Heart right ventricle (tissue), 16 donors: ENCODE results near the gene URB2. TPM values are rescaled to one million over a fixed set of nuclear protein-coding genes. Genes with fewer than 3 reads are reported as not detected.

Experiments used
- ATAC-seq, 8 donors: fragments of 200-7000 bp; cut with Tn5 transposase; one replicate each; pipeline ENCODE4 v1.9.1; 2020; ENCODE audit warnings: mild to moderate bottlenecking in 8 of 8, moderate library complexity in 8 of 8, moderate number of reproducible peaks in 1 of 8
- DNase-seq, 2 donors: peaks; one replicate each; pipeline ENCODE4 v3.0.0-alpha.2; 2020
- H3K27ac ChIP-seq, 10 donors: fragments of 200-600 bp; sonication (generic) in 2 of 10; one replicate each; pipeline versions ENCODE4 v1.5.0 to v1.8.0; 2020 to 2022; ENCODE audit warnings: mild to moderate bottlenecking in 3 of 10
- H3K27me3 ChIP-seq, 7 donors: fragments of 200-600 bp; one replicate each; pipeline ENCODE4 v1.8.0; 2021 to 2022; ENCODE audit warnings: mild to moderate bottlenecking in 2 of 7
- H3K36me3 ChIP-seq, 9 donors: fragments of 200-600 bp; sonication (generic) in 1 of 9; one replicate each; pipeline versions ENCODE4 v1.5.0 to v1.8.0; 2020 to 2022; ENCODE audit warnings: mild to moderate bottlenecking in 2 of 9
- H3K4me1 ChIP-seq, 9 donors: fragments of 200-600 bp; sonication (generic) in 1 of 9; one replicate each; pipeline versions ENCODE4 v1.5.0 to v1.8.0; 2020 to 2022; ENCODE audit warnings: mild to moderate bottlenecking in 4 of 9
- H3K4me3 ChIP-seq, 10 donors: fragments of 200-600 bp; sonication (generic) in 2 of 10; one replicate each; pipeline versions ENCODE4 v1.5.0 to v1.8.0; 2020 to 2022; ENCODE audit warnings: mild to moderate bottlenecking in 7 of 10, moderate library complexity in 2 of 10
- H3K9me3 ChIP-seq, 11 donors: fragments of 200-600 bp in 10 of 11; sonication (generic) in 2 of 11; one replicate each; pipeline versions ENCODE4 v1.5.0 to v1.8.0; 2013 to 2022; ENCODE audit warnings: mild to moderate bottlenecking in 2 of 11, control low read depth in 1 of 11, moderate library complexity in 1 of 11
- CTCF ChIP-seq, 9 donors: fragments of 200-600 bp; sonication (generic) in 2 of 9; IDR thresholded peaks; one replicate each; pipeline versions ENCODE4 v1.5.0 to v1.8.0; 2021 to 2022; ENCODE audit warnings: antibody characterized with exemption in 9 of 9, mild to moderate bottlenecking in 5 of 9, moderate library complexity in 1 of 9
- WGBS, 2 donors: extraction: QIAGEN DNeasy Blood & Tissue Kit; methylation state at CpG; one replicate each; pipeline ENCODE4 v1.1.7; 2013; ENCODE audit warnings: inconsistent platforms in 1 of 2; 5-methylcytosine and 5-hydroxymethylcytosine counted together
- intact Hi-C, 10 donors: fragments of 100-400 bp; cut with DNase I; formaldehyde crosslinking; loops; one replicate each; pipeline versions ENCODE4 v1.11.1 to v1.14.2; 2022
- polyA plus RNA-seq, 2 donors: library from polyadenylated mRNA; stranded (reverse); fragments of 200-250 nt; gene quantifications; one replicate each; pipeline ENCODE4 v1.2.3, GENCODE V29; 2013
- total RNA-seq, 10 donors: library from RNA; stranded (reverse); fragmentation: NEBNext Ultra II Directional in 3 of 10; extraction: Animal tissue kit (Norgen Biotek cat#: 25700) in 3 of 10; gene quantifications; one replicate each; pipeline versions ENCODE4 v1.2.1 to v1.2.4, GENCODE V29; 2021 to 2023
- donor health status: Arrhythmogenic right ventricular cardiomyopathy.
- donor health status: ischemic (EF 13 %, LVEDD 7.1; RV severe dilation, severe dysfunction).
- donor health status: healthy with polysubstance abuse.
- donor health status: DM: no; HTN: yes; CAD: no.
- donor health status: DM: no; HTN: no; CAD: no.
- donor health status: ischemic (EF 25% LVEDD 6.9; RV normal size, moderate dysfunction).
- donor health status: ischemic (EF 25% LVEDD 5.7; RV mildly dilated, moderate dysfunction).
- donor health status: healthy.
- donor health status: DM: yes; HTN: yes; CAD: no.
- donor health status: Ischemic cardiomyopathy.
- donor health status: ischemic (EF 35%, LVEDD 5.7; RV mildly dilated, moderate dysfunction).
- donor health status: nonischemic (EF 11% LVEDD 7.7; RV severe dilation, severe dysfunction).
- donor health status: DM: yes; HTN: yes; CAD: no.
- donor health status: PGD.
- donor health status: ischemic (EF 29% LVEDD 5.4; RV normal size, mild dysfunction).
- donor health status: nonischemic (EF 23%, LVEDD 6.1; RV moderate dilation, normal function).

URB2 gene
- total and polyA plus RNA-seq, 12 donors, result 1.6 to 5.6 (median 4.2) TPM

DNA sequence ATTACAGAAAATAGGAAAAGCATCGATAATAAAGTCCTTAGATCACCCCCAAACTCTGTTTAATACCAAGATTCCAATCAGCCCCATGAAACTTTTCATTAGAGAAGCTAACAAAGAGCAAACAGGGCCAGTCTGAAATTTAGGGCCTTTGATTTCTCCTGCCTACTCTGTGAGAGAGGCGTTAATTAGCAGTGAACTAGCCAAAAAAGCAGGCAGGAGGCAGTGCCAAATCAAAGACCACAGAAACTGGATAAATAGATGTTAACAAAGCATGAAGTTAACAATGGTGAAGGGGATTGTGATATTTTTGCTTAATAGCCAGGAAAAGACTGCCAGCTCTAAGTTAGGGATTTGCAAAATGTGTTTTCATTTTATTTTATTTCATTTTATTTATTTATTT lies 11.3 kb upstream of the URB2 start:
- Histone ChIP-seq H3K27ac (no peak overlapping the region), H3K27me3 (no peaks in the 10 kb centered on the region), H3K36me3 (peaks cover 0 to 47% (median 28%) of the 10 kb centered on the region in 9 donors), H3K4me1 (peaks cover 0 to 23% (median 0%) of the 10 kb centered on the region in 9 donors), H3K9me3 (no peaks in the 10 kb centered on the region), H3K4me3 (no peak overlapping the region)
- DNase-seq (no peak), ATAC-seq (no peak)
- 96 to 99% methylated on average over 2 of the region's 2 CpGs for WGBS, 2 donors
- no peak for TF ChIP-seq CTCF (IDR thresholded peaks at IDR 0.05)
- intact Hi-C loops, result loop anchor here in 1 of 10 donors (5.0 kb wide), 1 partner anchor 37 kb away; no protein-coding TSS in a partner anchor

DNA sequence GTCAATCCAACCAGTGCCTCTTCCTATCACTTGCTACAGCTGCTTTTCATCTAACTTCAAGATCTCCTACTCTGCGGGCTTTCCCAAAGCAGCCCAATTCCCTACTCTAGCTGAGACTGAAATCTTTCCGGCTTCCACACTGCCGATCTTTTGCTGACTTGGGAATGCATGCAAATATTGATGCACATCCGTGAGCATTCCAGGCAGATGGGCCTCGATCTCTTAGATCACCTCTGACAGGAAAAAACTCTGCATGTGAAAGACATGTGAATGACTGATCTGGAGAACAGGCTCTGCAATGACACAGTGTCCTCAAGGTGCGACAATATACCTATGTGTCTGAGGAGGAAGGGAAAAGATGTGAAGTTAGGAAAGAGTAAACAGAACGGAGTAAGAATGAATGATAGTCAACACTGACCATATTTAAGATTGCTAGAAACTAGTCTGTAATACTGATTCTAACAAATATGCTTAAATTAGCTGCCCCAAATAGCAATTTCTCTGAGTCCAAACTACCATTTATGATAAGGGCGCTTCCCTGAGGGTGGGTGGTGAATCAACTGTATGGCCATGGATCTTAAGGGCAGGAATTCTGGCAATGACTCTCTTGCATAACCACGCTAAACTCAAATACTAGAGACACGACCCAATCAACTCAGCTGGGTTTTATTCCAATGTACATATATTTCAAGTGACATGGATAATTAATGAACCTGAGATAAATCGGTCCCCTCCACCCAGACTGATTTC lies 8.5 kb upstream of the URB2 start:
- Histone ChIP-seq H3K36me3 (peaks cover 0 to 19% (median 12%) of the 10 kb centered on the region in 9 donors), H3K27ac (no peak overlapping the region), H3K27me3 (no peaks in the 10 kb centered on the region), H3K4me3 (no peak overlapping the region), H3K4me1 (peaks cover 0 to 49% (median 17%) of the 10 kb centered on the region in 9 donors), H3K9me3 (no peaks in the 10 kb centered on the region)
- WGBS, 2 donors, result 86% methylated on average over 11 of the region's 11 CpGs
- TF ChIP-seq CTCF (IDR thresholded peaks at IDR 0.05), result no peak
- intact Hi-C loops, result loop anchor here in 1 of 10 donors (5.0 kb wide), 1 partner anchor 40 kb away; no protein-coding TSS in a partner anchor
- no peak for DNase-seq
- ATAC-seq, result no peak

DNA sequence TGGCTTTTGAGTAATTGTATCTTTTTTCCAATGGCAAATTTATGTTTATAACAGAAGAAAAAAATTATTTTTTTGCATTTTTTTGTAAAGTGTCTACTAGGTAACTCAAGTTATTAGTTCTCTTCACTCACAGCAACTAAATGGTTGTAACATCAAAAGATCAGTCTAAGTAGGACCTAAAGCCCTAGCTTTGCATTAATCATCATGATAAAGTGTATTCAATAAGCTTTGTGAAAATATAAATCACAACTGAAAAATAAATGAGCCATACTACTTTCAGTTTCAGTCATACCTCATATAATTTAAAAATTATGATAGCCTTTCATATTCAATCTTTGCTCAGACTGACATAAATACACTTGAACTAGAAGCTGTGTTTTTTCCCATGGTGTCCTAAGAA lies 7.0 kb upstream of the URB2 start:
- ATAC-seq (no peak), DNase-seq (no peak)
- no peaks in the 10 kb centered on the region for H3K9me3 ChIP-seq
- H3K36me3 ChIP-seq, result peaks cover 0 to 4% (median under 1%) of the 10 kb centered on the region in 9 donors
- TF ChIP-seq CTCF (IDR thresholded peaks at IDR 0.05), result no peak
- intact Hi-C loops, result loop anchor here in 1 of 10 donors (5.0 kb wide), 1 partner anchor 42 kb away; no protein-coding TSS in a partner anchor
- no peaks in the 10 kb centered on the region for H3K27me3 ChIP-seq
- peaks cover 5 to 64% (median 25%) of the 10 kb centered on the region in 9 donors for H3K4me1 ChIP-seq
- H3K4me3 ChIP-seq, result no peak overlapping the region
- no peak overlapping the region for H3K27ac ChIP-seq

GRCh38 chr1:229619614-229620013 lies 6.4 kb upstream of the URB2 start:
- no peak for TF ChIP-seq CTCF (IDR thresholded peaks at IDR 0.05)
- no peak overlapping the region for H3K4me3 ChIP-seq
- no peaks in the 10 kb centered on the region for H3K27me3 ChIP-seq
- intact Hi-C loops, result loop anchor here in 3 of 10 donors (5.0 to 10.0 kb wide), 3 partner anchors 42 to 65 kb away; partner anchors contain the start of gene ABCB10 (in 1 of the 3)
- DNase-seq (no peak), ATAC-seq (no peak)
- no peak overlapping the region for H3K27ac ChIP-seq
- no peaks in the 10 kb centered on the region for H3K9me3 ChIP-seq
- H3K36me3 ChIP-seq, result no peaks in the 10 kb centered on the region
- H3K4me1 ChIP-seq, result peaks cover 6 to 70% (median 31%) of the 10 kb centered on the region in 9 donors
- 93 to 94% methylated on average over 5 of the region's 5 CpGs for WGBS, 2 donors
